GM23338 (cell line): Measurements from ENCODE around the gene NEK4. TPM values are rescaled to one million over a fixed set of nuclear protein-coding genes. Genes with fewer than 3 reads are reported as not detected.

Source experiments
- ATAC-seq: fragments of 200-7000 bp; cut with Tn5 transposase; 3 replicates; pipeline ENCODE4 v1.9.1; 2020
- DNase-seq: peaks from one replicate; pipeline ENCODE4 v3.0.0-alpha.2; 2015; ENCODE audit warnings: low spot score
- H2AFZ ChIP-seq: fragments of 200-600 bp; sonication (generic); 2 replicates; pipeline ENCODE4 v1.8.0; 2016; ENCODE audit warnings: antibody characterized with exemption, mild to moderate bottlenecking, moderate library complexity
- H3F3A ChIP-seq: fragments of 200-600 bp; sonication (generic); replicated peaks from 2 replicates; pipeline ENCODE4 v1.8.0; 2017; ENCODE audit warnings: antibody characterized with exemption, mixed run types, low read depth
- H3K27ac ChIP-seq: fragments of 200-600 bp; sonication (generic); 2 replicates; pipeline ENCODE4 v1.6.1; 2016; ENCODE audit warnings: low read depth
- H3K27me3 ChIP-seq: fragments of 200-600 bp; sonication (generic); 2 replicates; pipeline ENCODE4 v1.8.0; 2016; ENCODE audit warnings: mild to moderate bottlenecking, mixed run types, moderate library complexity; ENCODE audit not compliant: insufficient read depth
- H3K36me3 ChIP-seq: fragments of 200-600 bp; sonication (generic); 2 replicates; pipeline ENCODE4 v1.8.0; 2016; ENCODE audit warnings: mild to moderate bottlenecking; ENCODE audit not compliant: insufficient read depth
- H3K4me1 ChIP-seq: fragments of 200-600 bp; sonication (generic); 2 replicates; pipeline ENCODE4 v1.8.0; 2016; ENCODE audit warnings: mild to moderate bottlenecking, moderate library complexity; ENCODE audit not compliant: insufficient read depth
- H3K4me2 ChIP-seq: fragments of 200-600 bp; sonication (generic); 2 replicates; pipeline ENCODE4 v1.7.1; 2017; ENCODE audit warnings: mixed run types
- H3K4me3 ChIP-seq: fragments of 200-600 bp; sonication (generic); 2 replicates; pipeline ENCODE4 v1.6.1; 2016; ENCODE audit warnings: mixed run types
- H3K79me2 ChIP-seq: fragments of 200-600 bp; sonication (generic); replicated peaks from 2 replicates; pipeline ENCODE4 v1.8.0; 2017; ENCODE audit warnings: mild to moderate bottlenecking; ENCODE audit not compliant: insufficient read depth
- H3K9me2 ChIP-seq: fragments of 200-600 bp; sonication (generic); 2 replicates; pipeline ENCODE4 v1.8.0; 2017; ENCODE audit not compliant: insufficient read depth
- H4K20me1 ChIP-seq: fragments of 200-600 bp; sonication (generic); replicated peaks from 2 replicates; pipeline ENCODE4 v1.8.0; 2017; ENCODE audit warnings: mild to moderate bottlenecking; ENCODE audit not compliant: insufficient read depth
- H3K27ac Mint-ChIP-seq: 2 replicates; pipeline ENCODE4 v1.8.0; 2020; ENCODE audit warnings: inconsistent platforms, mild to moderate bottlenecking, moderate library complexity, mixed read lengths
- H3K27me3 Mint-ChIP-seq: 3 replicates; pipeline ENCODE4 v1.8.0; 2022; ENCODE audit warnings: low read depth, mild to moderate bottlenecking, moderate library complexity, mixed read lengths, inconsistent platforms; ENCODE audit not compliant: insufficient read depth, poor library complexity
- H3K36me3 Mint-ChIP-seq: 3 replicates; pipeline ENCODE4 v1.8.0; 2021; ENCODE audit warnings: low read depth, mild to moderate bottlenecking, inconsistent platforms, moderate library complexity, mixed read lengths
- H3K4me1 Mint-ChIP-seq: 3 replicates; pipeline ENCODE4 v1.8.0; 2020; ENCODE audit warnings: mild to moderate bottlenecking, inconsistent platforms, mixed read lengths
- H3K4me3 Mint-ChIP-seq: 3 replicates; pipeline ENCODE4 v1.8.0; 2021; ENCODE audit warnings: moderate library complexity, mild to moderate bottlenecking, inconsistent platforms, mixed read lengths
- H3K9me3 Mint-ChIP-seq: 3 replicates; pipeline ENCODE4 v1.8.0; 2020; ENCODE audit warnings: moderate library complexity, mild to moderate bottlenecking, inconsistent platforms, mixed read lengths
- ETS1 ChIP-seq: IDR thresholded peaks from 2 replicates; pipeline ENCODE4 v1.6.1; 2016; ENCODE audit warnings: antibody characterized with exemption
- JUNB ChIP-seq: IDR thresholded peaks from one replicate; pipeline ENCODE4 v1.6.1; 2016; ENCODE audit warnings: antibody characterized with exemption; ENCODE audit not compliant: unreplicated experiment
- NANOG ChIP-seq: IDR thresholded peaks from 2 replicates; pipeline ENCODE4 v1.6.1; 2016; ENCODE audit warnings: antibody characterized with exemption, borderline replicate concordance
- REST ChIP-seq: IDR thresholded peaks from one replicate; pipeline ENCODE4 v1.6.1; 2018; ENCODE audit warnings: antibody characterized with exemption; ENCODE audit not compliant: unreplicated experiment
- STAT1 ChIP-seq: IDR thresholded peaks from one replicate; pipeline ENCODE4 v1.6.1; 2016; ENCODE audit warnings: antibody characterized with exemption; ENCODE audit not compliant: unreplicated experiment
- ZNF114 ChIP-seq: fragments of 250-450 bp; sonication (Bioruptor Pico); IDR thresholded peaks from 2 replicates; pipeline ENCODE4 v1.5.0; 2020; ENCODE audit warnings: mild to moderate bottlenecking, moderate library complexity
- ZNF462 ChIP-seq: fragments of 250-450 bp; sonication (Bioruptor Pico); IDR thresholded peaks from 2 replicates; pipeline ENCODE4 v1.5.0; 2020; ENCODE audit warnings: mild to moderate bottlenecking, moderate library complexity
- polyA plus RNA-seq: library from polyadenylated mRNA; unstranded; fragments of >200 nt; fragmentation: Nextera tagmentation; extraction: Ambion mirVana; gene quantifications from 2 replicates; pipeline ENCODE4 v1.2.1, GENCODE V29; 2016
- total RNA-seq: library from RNA; depleted of rRNA; stranded (reverse); fragments of >200 nt; shearing (Covaris generic); gene quantifications from 2 replicates; pipeline ENCODE4 v1.2.3, GENCODE V29; 2014

The NEK4 gene
- total and polyA plus RNA-seq, 2 experiments from 2014 or later, result 8.6 to 42.7 TPM

GRCh38 chr3:52724511-52724910 is 46.2 kb downstream of the NEK4 start:
- DNase-seq (no peak), ATAC-seq (no peak)
- Mint-ChIP-seq H3K4me1 (no peaks in the 10 kb centered on the region), H3K9me3 (peaks cover 15% of the 10 kb centered on the region), H3K27ac (no peak overlapping the region), H3K36me3 (peaks cover 28% of the 10 kb centered on the region), H3K4me3 (no peak overlapping the region), H3K27me3 (peaks cover 8% of the 10 kb centered on the region)
- H3K4me1 ChIP-seq, result no peaks in the 10 kb centered on the region
- no peak overlapping the region for H3K4me3 ChIP-seq
- H3K27ac ChIP-seq, result no peak overlapping the region
- H2AFZ ChIP-seq, result no peak overlapping the region
- H3K79me2 ChIP-seq, result no peaks in the 10 kb centered on the region
- 0 out of 2 replicates have a peak, but pooled peaks cover 4% of the 10 kb centered on the region for H3K36me3 ChIP-seq
- H3F3A ChIP-seq, result no peaks in the 10 kb centered on the region
- H4K20me1 ChIP-seq, result no peaks in the 10 kb centered on the region
- H3K9me2 ChIP-seq, result no peaks in the 10 kb centered on the region
- no peak overlapping the region for H3K4me2 ChIP-seq
- TF ChIP-seq ETS1 (no peak), JUNB (no peak), NANOG (no peak), REST (no peak)
- no peaks in the 10 kb centered on the region for H3K27me3 ChIP-seq

GRCh38 chr3:52723935-52724334 is 46.8 kb downstream of the NEK4 start:
- H3K4me2 ChIP-seq, result no peak overlapping the region
- Mint-ChIP-seq H3K4me3 (no peak overlapping the region), H3K36me3 (peaks cover 22% of the 10 kb centered on the region), H3K27me3 (peaks cover 8% of the 10 kb centered on the region), H3K27ac (no peak overlapping the region), H3K9me3 (peaks cover 11% of the 10 kb centered on the region), H3K4me1 (no peaks in the 10 kb centered on the region)
- no peaks in the 10 kb centered on the region for H3K79me2 ChIP-seq
- no peaks in the 10 kb centered on the region for H4K20me1 ChIP-seq
- H2AFZ ChIP-seq, result no peak overlapping the region
- ATAC-seq (no peak), DNase-seq (no peak)
- TF ChIP-seq ZNF114, result no peak
- H3F3A ChIP-seq, result no peaks in the 10 kb centered on the region
- no peak overlapping the region for H3K4me3 ChIP-seq
- H3K27ac ChIP-seq, result no peak overlapping the region
- H3K4me1 ChIP-seq, result no peaks in the 10 kb centered on the region
- H3K27me3 ChIP-seq, result no peaks in the 10 kb centered on the region
- H3K36me3 ChIP-seq, result no peaks in the 10 kb centered on the region
- no peaks in the 10 kb centered on the region for H3K9me2 ChIP-seq

GRCh38 chr3:52722491-52722890 is 48.2 kb downstream of the NEK4 start:
- Mint-ChIP-seq H3K4me3 (no peak overlapping the region), H3K27ac (no peak overlapping the region), H3K9me3 (peaks cover under 1% of the 10 kb centered on the region; the same call in 1 of the 3 replicates), H3K27me3 (peaks cover 11% of the 10 kb centered on the region), H3K36me3 (peaks cover 12% of the 10 kb centered on the region), H3K4me1 (no peaks in the 10 kb centered on the region)
- Histone ChIP-seq H3K4me1 (no peaks in the 10 kb centered on the region), H3K27ac (no peak overlapping the region), H4K20me1 (no peaks in the 10 kb centered on the region), H3K27me3 (no peaks in the 10 kb centered on the region), H3K79me2 (no peaks in the 10 kb centered on the region), H3F3A (no peaks in the 10 kb centered on the region), H3K4me3 (no peak overlapping the region), H3K9me2 (no peaks in the 10 kb centered on the region), H3K4me2 (no peak overlapping the region), H2AFZ (no peak overlapping the region), H3K36me3 (no peaks in the 10 kb centered on the region)
- no peak for DNase-seq
- no peak for ATAC-seq
- TF ChIP-seq ZNF462 (CRISPR knock-in tag), result no peak
- no peak for TF ChIP-seq STAT1
- no peak for TF ChIP-seq ZNF114
